ENCODE measurements around the gene SDS.

GRCh38 chr12:113384778-113385177, 18.9 kb downstream of the SDS start:
- TF ChIP-seq ARNTL (CRISPR knock-in tag; IDR thresholded peaks at IDR 0.05; ENCODE audit: borderline replicate concordance, low read depth) (no peak), POU6F1 (CRISPR knock-in tag; IDR thresholded peaks at IDR 0.05; ENCODE audit: borderline replicate concordance, low read depth) (no peak), CREB5 (CRISPR knock-in tag; IDR thresholded peaks at IDR 0.05; ENCODE audit: low read depth) (no peak), ZFP3 (CRISPR knock-in tag; IDR thresholded peaks at IDR 0.05) (no peak), GLIS3 (CRISPR knock-in tag; IDR thresholded peaks at IDR 0.05) (no peak), RARB (CRISPR knock-in tag; IDR thresholded peaks at IDR 0.05) (no peak)
